ENCODE measurements around the gene RERE.

RERE gene

GRCh38 chr1:8435569-8436071 lies 381.8 kb downstream of the RERE start:
- peak; percentile 89 for DNase-seq

- DNase-seq: no peak
These were observed 383.3 kb downstream of the RERE start for GRCh38 chr1:8434101-8434500.

- DNase-seq: no peak
These were observed 385.7 kb downstream of the RERE start for GRCh38 chr1:8431784-8432183.

GRCh38 chr1:8431019-8431418 lies 386.4 kb downstream of the RERE start:
- no peak for DNase-seq

- no peak for DNase-seq
These were observed 387.0 kb downstream of the RERE start for GRCh38 chr1:8430476-8430875.

- DNase-seq: no peak
These were observed 387.8 kb downstream of the RERE start for GRCh38 chr1:8429549-8430110.

- no peak for DNase-seq
These were observed 389.0 kb downstream of the RERE start for GRCh38 chr1:8428441-8428840.

GRCh38 chr1:8427986-8428385 lies 389.5 kb downstream of the RERE start:
- no peak for DNase-seq

GRCh38 chr1:8427493-8427892 lies 389.9 kb downstream of the RERE start:
- DNase-seq: no peak

- no peak for DNase-seq
These were observed 390.4 kb downstream of the RERE start for GRCh38 chr1:8426996-8427395.

- no peak for DNase-seq
These were observed 391.7 kb downstream of the RERE start for GRCh38 chr1:8425781-8426161.

GRCh38 chr1:8425150-8425780 lies 392.2 kb downstream of the RERE start:
- DNase-seq: no peak

- DNase-seq: no peak
These were observed 392.8 kb downstream of the RERE start for GRCh38 chr1:8424539-8425116.

GRCh38 chr1:8423692-8424538 lies 393.5 kb downstream of the RERE start:
- DNase-seq: peak; percentile 19

- no peak for DNase-seq
These were observed 394.2 kb downstream of the RERE start for GRCh38 chr1:8423269-8423691.

GRCh38 chr1:8422510-8423268 lies 394.8 kb downstream of the RERE start:
- DNase-seq: no peak

GRCh38 chr1:8421721-8422120 lies 395.7 kb downstream of the RERE start:
- DNase-seq: no peak

- DNase-seq: no peak
These were observed 397.1 kb downstream of the RERE start for GRCh38 chr1:8420318-8420717.

- no peak for DNase-seq
These were observed 397.6 kb downstream of the RERE start for GRCh38 chr1:8419861-8420260.

- no peak for DNase-seq
These were observed 398.3 kb downstream of the RERE start for GRCh38 chr1:8419172-8419571.

- no peak for DNase-seq
These were observed 399.1 kb downstream of the RERE start for GRCh38 chr1:8418301-8418700.

GRCh38 chr1:8417625-8418024 lies 399.8 kb downstream of the RERE start:
- DNase-seq: no peak

GRCh38 chr1:8416881-8417280 lies 400.6 kb downstream of the RERE start:
- no peak for DNase-seq
